CD4-positive, alpha-beta T cell treated with Interferon gamma for 1 hour (primary cell): Measurements from ENCODE around the gene NT5M.
"Not testable (repeated sequence)": the region's sequence is repeated elsewhere in the genome, so short reads cannot be mapped to it uniquely, and the experiment has no call there.

Experiments used
- DNase-seq: peaks from one replicate; pipeline ENCODE4 v3.0.0-alpha.2; 2020

Gene NT5M

GRCh38 chr17:17379197-17379991, 76.2 kb downstream of the NT5M start:
- DNase-seq: no peak

GRCh38 chr17:17380145-17380925, 77.2 kb downstream of the NT5M start:
- no peak for DNase-seq

GRCh38 chr17:17381446-17382064, 78.4 kb downstream of the NT5M start:
- DNase-seq: no peak

- DNase-seq: no peak
Observed at GRCh38 chr17:17382065-17382459, 78.9 kb downstream of the NT5M start.

GRCh38 chr17:17382971-17383370, 79.8 kb downstream of the NT5M start:
- DNase-seq: no peak

GRCh38 chr17:17383431-17384290, 80.5 kb downstream of the NT5M start:
- not testable (repeated sequence) for DNase-seq

GRCh38 chr17:17384291-17384615, 81.1 kb downstream of the NT5M start:
- DNase-seq: no peak

GRCh38 chr17:17384961-17385360, 81.8 kb downstream of the NT5M start:
- no peak for DNase-seq

GRCh38 chr17:17385491-17385890, 82.3 kb downstream of the NT5M start:
- DNase-seq: no peak

GRCh38 chr17:17386094-17386800, 83.1 kb downstream of the NT5M start:
- DNase-seq: no peak

- DNase-seq: no peak
Observed at GRCh38 chr17:17387017-17387497, 83.9 kb downstream of the NT5M start.

- DNase-seq: no peak
Observed at GRCh38 chr17:17387498-17388362, 84.6 kb downstream of the NT5M start.

GRCh38 chr17:17388657-17389496, 85.7 kb downstream of the NT5M start:
- DNase-seq: no peak

- peak; percentile 78 for DNase-seq
Observed at GRCh38 chr17:17391668-17392370, 88.6 kb downstream of the NT5M start.

- DNase-seq: no peak
Observed at GRCh38 chr17:17393976-17394375, 90.8 kb downstream of the NT5M start.

- DNase-seq: no peak
Observed at GRCh38 chr17:17394494-17394893, 91.3 kb downstream of the NT5M start.

- DNase-seq: no peak
Observed at GRCh38 chr17:17395246-17395802, 92.2 kb downstream of the NT5M start.

- no peak for DNase-seq
Observed at GRCh38 chr17:17395885-17396284, 92.7 kb downstream of the NT5M start.
